Measurements from ENCODE around the gene SIX3.

SIX3 gene

GRCh38 chr2:44947028-44947375, 5.5 kb downstream of the SIX3 start:
- TF ChIP-seq CTCF (IDR thresholded peaks at IDR 0.05; ENCODE audit: low read depth, low read length, missing control alignments): no peak
- no peak overlapping the region for H3K4me3 ChIP-seq (replicated peaks; ENCODE audit: low read depth, low read length)
- no peak for DNase-seq (ENCODE audit: extremely low read depth, low read depth)

- DNase-seq (ENCODE audit: extremely low read depth, low read depth): no peak
- H3K4me3 ChIP-seq (replicated peaks; ENCODE audit: low read depth, low read length): no peak overlapping the region
- TF ChIP-seq CTCF (IDR thresholded peaks at IDR 0.05; ENCODE audit: low read depth, low read length, missing control alignments): no peak
These were observed 7.2 kb downstream of the SIX3 start for GRCh38 chr2:44948565-44949328.

- TF ChIP-seq CTCF (IDR thresholded peaks at IDR 0.05; ENCODE audit: low read depth, low read length, missing control alignments): no peak
- no peak for DNase-seq (ENCODE audit: extremely low read depth, low read depth)
- no peak overlapping the region for H3K4me3 ChIP-seq (replicated peaks; ENCODE audit: low read depth, low read length)
These were observed 8.0 kb downstream of the SIX3 start for GRCh38 chr2:44949329-44950151.

GRCh38 chr2:44950646-44951045, 9.1 kb downstream of the SIX3 start:
- no peak overlapping the region for H3K4me3 ChIP-seq (replicated peaks; ENCODE audit: low read depth, low read length)
- no peak for TF ChIP-seq CTCF (IDR thresholded peaks at IDR 0.05; ENCODE audit: low read depth, low read length, missing control alignments)
- DNase-seq (ENCODE audit: extremely low read depth, low read depth): no peak

GRCh38 chr2:44951124-44951523, 9.6 kb downstream of the SIX3 start:
- no peak for TF ChIP-seq CTCF (IDR thresholded peaks at IDR 0.05; ENCODE audit: low read depth, low read length, missing control alignments)
- no peak for DNase-seq (ENCODE audit: extremely low read depth, low read depth)

GRCh38 chr2:44951714-44952113, 10.2 kb downstream of the SIX3 start:
- no peak for TF ChIP-seq CTCF (IDR thresholded peaks at IDR 0.05; ENCODE audit: low read depth, low read length, missing control alignments)
- no peak for DNase-seq (ENCODE audit: extremely low read depth, low read depth)
- no peak overlapping the region for H3K4me3 ChIP-seq (replicated peaks; ENCODE audit: low read depth, low read length)

More at GRCh38 chr2:44951124-44951523, 9.6 kb downstream of the SIX3 start:
- no peak overlapping the region for H3K4me3 ChIP-seq (replicated peaks; ENCODE audit: low read depth, low read length)
